Measurements from ENCODE around the gene TTN. TPM values are rescaled to one million over a fixed set of nuclear protein-coding genes. Genes with fewer than 3 reads are reported as not detected.

Gene TTN
- total and polyA plus RNA-seq, 4 donors: 0.98 to 4.5 (median 1.9) TPM

DNA sequence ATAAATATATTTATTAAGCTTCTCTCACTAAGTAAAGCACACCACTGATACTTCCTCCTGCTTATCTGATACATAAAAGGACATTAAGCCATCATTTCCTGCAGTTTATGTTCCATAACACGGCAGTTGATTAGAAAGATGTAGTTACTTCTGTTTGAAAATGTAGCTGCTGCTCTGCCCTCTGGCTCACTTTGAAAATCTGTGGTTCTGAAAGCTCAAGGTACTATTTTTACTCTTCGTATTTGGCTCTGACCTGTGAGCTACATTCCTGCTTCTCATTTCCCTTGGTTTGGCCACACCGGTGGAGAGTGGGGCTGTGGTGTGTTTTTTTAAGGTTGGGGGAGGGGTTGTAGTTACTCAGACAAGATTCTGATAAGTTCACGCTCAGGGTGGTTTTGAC, 12.8 kb upstream of the TTN start:
- Histone ChIP-seq H3K9me3 (ENCODE audit: control insufficient read depth, insufficient read depth, low read length) (no peaks in the 10 kb centered on the region), H3K36me3 (ENCODE audit: control insufficient read depth, insufficient read depth, low read length) (no peaks in the 10 kb centered on the region), H3K27ac (ENCODE audit: low read depth, low read length) (no peak overlapping the region), H3K27me3 (ENCODE audit: control insufficient read depth, insufficient read depth, low read length) (no peaks in the 10 kb centered on the region), H3K4me1 (ENCODE audit: control insufficient read depth, insufficient read depth, low read length) (no peaks in the 10 kb centered on the region), H3K4me3 (ENCODE audit: low read depth, low read length) (no peak overlapping the region)
- WGBS (ENCODE audit: insufficient coverage): 82% methylated on average over 2 of the region's 4 CpGs
- DNase-seq (ENCODE audit: low read depth in 4 of 6, low spot score in 6 of 6): peak in 1 of 6 donors; percentile 79

DNA sequence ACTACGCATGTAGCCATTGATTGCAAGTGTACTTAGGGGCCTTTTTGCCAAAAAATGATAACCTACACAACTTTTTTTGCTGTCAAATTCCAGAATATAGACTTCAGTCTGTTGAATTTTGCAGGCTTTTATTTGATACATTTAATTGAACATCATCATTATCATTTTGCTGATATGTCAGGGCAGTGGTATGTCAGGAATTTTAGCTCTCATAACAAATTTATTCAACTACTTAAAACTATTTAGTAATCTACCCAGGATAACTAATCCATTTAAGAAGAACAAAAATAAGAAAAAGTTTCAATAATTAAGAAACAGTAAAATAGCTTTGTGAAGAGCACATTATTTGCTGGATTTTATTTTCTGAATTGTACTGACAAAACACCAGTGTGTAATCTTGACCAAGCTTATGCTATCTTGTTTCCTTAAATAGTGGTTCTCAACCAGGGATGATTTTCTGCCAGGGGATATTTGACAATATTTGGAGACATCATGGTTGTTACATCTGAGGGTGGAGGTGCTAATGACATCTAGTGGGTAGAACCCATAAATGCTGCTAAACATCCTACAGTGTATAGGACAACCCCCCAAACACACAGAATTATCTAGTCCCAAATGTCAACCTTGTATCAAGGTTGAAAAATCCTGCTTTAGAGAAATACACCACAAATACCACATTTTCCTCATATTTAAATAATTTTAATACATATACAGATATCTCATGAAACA, 12.1 kb upstream of the TTN start:
- WGBS (ENCODE audit: insufficient coverage): no CpG with 5 or more reads among the region's 1 CpG

DNA sequence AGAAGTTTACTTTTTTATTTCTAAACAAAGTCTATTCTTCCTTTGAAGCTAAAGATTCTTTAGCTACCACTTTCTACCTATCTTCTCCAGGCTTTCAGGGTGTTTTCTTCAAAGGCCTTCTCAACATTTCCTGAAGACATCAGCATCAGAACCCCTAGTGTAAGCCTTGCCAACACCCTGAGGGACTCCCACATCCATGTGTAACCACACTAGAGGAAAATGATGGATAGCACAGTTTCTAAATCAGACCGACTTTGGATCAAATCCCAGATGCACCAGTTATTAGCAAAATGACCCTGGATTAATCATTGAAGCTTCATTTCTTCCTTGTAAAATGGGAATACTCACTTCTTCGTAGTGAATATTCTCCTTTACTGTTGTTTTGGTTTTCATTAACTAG, 4.7 kb upstream of the TTN start:
- no CpG with 5 or more reads among the region's 2 CpGs for WGBS (ENCODE audit: insufficient coverage)
- Histone ChIP-seq H3K27ac (ENCODE audit: low read depth, low read length) (no peak overlapping the region), H3K36me3 (ENCODE audit: control insufficient read depth, insufficient read depth, low read length) (no peaks in the 10 kb centered on the region), H3K9me3 (ENCODE audit: control insufficient read depth, insufficient read depth, low read length) (no peaks in the 10 kb centered on the region), H3K4me3 (ENCODE audit: low read depth, low read length) (no peak overlapping the region), H3K27me3 (ENCODE audit: control insufficient read depth, insufficient read depth, low read length) (no peaks in the 10 kb centered on the region), H3K4me1 (ENCODE audit: control insufficient read depth, insufficient read depth, low read length) (no peaks in the 10 kb centered on the region)
- no peak for DNase-seq (ENCODE audit: low read depth in 4 of 6, low spot score in 6 of 6)

More for the DNA sequence above, 12.1 kb upstream of the TTN start:
- Histone ChIP-seq H3K4me1 (ENCODE audit: control insufficient read depth, insufficient read depth, low read length) (no peaks in the 10 kb centered on the region), H3K4me3 (ENCODE audit: low read depth, low read length) (no peak overlapping the region), H3K9me3 (ENCODE audit: control insufficient read depth, insufficient read depth, low read length) (no peaks in the 10 kb centered on the region), H3K27me3 (ENCODE audit: control insufficient read depth, insufficient read depth, low read length) (no peaks in the 10 kb centered on the region), H3K27ac (ENCODE audit: low read depth, low read length) (no peak overlapping the region), H3K36me3 (ENCODE audit: control insufficient read depth, insufficient read depth, low read length) (no peaks in the 10 kb centered on the region)
- no peak for DNase-seq (ENCODE audit: low read depth in 4 of 6, low spot score in 6 of 6)

DNA sequence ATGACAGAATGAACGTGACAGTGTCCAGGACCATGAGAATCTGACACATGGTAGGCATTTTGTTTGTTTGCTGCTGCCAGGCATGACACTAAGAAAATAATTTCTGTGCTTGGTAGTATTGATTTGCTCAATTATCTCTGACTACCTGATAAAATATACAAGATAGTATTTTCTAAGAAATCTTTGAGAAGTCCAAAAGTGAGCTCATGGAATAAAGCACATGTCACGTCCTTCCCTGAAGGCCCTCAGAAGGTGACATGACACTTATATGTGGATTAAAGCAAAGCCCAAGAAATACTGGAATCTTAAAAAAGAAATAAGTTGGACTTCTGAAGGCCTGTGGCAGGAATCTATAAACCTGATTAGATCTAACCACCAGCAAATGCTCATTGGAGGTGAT, 3.8 kb upstream of the TTN start:
- Histone ChIP-seq H3K27me3 (ENCODE audit: control insufficient read depth, insufficient read depth, low read length) (no peaks in the 10 kb centered on the region), H3K9me3 (ENCODE audit: control insufficient read depth, insufficient read depth, low read length) (no peaks in the 10 kb centered on the region), H3K36me3 (ENCODE audit: control insufficient read depth, insufficient read depth, low read length) (no peaks in the 10 kb centered on the region), H3K27ac (ENCODE audit: low read depth, low read length) (no peak overlapping the region), H3K4me3 (ENCODE audit: low read depth, low read length) (no peak overlapping the region), H3K4me1 (ENCODE audit: control insufficient read depth, insufficient read depth, low read length) (no peaks in the 10 kb centered on the region)
- no peak for DNase-seq (ENCODE audit: low read depth in 4 of 6, low spot score in 6 of 6)
- 89% methylated on average over 1 of the region's 2 CpGs for WGBS (ENCODE audit: insufficient coverage)

DNA sequence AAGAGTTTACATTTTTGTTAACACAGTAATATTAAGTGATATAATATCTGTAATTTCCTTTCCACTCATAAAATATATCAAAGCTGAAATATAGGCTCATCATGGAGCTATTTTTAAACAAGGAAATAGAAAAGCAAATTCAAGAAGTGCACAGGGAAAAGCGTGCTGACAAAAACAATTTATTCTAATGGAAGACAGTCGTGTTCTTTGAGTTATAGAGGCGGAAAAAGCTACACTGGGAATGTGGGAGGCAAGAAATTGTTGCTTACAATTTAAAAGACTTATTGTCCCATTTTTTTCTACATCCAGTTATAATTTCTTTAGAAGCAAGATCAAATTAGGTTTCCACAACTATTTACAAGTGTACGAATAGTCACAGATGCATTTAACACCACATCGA, 3.2 kb upstream of the TTN start:
- Histone ChIP-seq H3K36me3 (ENCODE audit: control insufficient read depth, insufficient read depth, low read length) (no peaks in the 10 kb centered on the region), H3K9me3 (ENCODE audit: control insufficient read depth, insufficient read depth, low read length) (no peaks in the 10 kb centered on the region), H3K27ac (ENCODE audit: low read depth, low read length) (no peak overlapping the region), H3K27me3 (ENCODE audit: control insufficient read depth, insufficient read depth, low read length) (no peaks in the 10 kb centered on the region), H3K4me3 (ENCODE audit: low read depth, low read length) (no peak overlapping the region), H3K4me1 (ENCODE audit: control insufficient read depth, insufficient read depth, low read length) (no peaks in the 10 kb centered on the region)
- DNase-seq (ENCODE audit: low read depth in 4 of 6, low spot score in 6 of 6): peak in 1 of 6 donors; percentile 32
- 100% methylated on average over 1 of the region's 5 CpGs for WGBS (ENCODE audit: insufficient coverage)

DNA sequence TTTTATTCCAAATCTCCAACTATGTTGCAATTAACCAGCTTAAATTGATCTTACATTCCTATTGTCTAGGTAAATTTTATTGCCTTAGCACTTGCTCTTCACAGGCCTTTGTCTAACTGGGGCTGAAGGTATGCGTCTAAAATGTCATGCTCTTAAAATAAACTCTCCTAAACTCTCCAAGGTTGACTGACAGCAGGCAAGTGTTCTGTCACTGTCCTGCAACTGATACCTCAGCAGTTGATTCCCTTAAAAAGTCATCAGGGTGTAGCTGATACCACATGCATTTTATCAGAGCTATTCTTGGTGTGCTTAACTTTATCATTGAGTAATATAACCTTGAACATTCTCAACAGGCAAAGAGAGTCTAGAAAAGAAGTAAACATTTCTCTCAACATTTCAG, 680 bp downstream of the TTN start:
- H3K27ac ChIP-seq (ENCODE audit: low read depth, low read length): no peak overlapping the region
- WGBS (ENCODE audit: insufficient coverage): no CpG with 5 or more reads among the region's 1 CpG
- H3K9me3 ChIP-seq (ENCODE audit: control insufficient read depth, insufficient read depth, low read length): no peaks in the 10 kb centered on the region
- DNase-seq (ENCODE audit: low read depth in 4 of 6, low spot score in 6 of 6): no peak
- H3K4me3 ChIP-seq (ENCODE audit: low read depth, low read length): no peak overlapping the region
- H3K27me3 ChIP-seq (ENCODE audit: control insufficient read depth, insufficient read depth, low read length): no peaks in the 10 kb centered on the region
- H3K36me3 ChIP-seq (ENCODE audit: control insufficient read depth, insufficient read depth, low read length): no peaks in the 10 kb centered on the region
- H3K4me1 ChIP-seq (ENCODE audit: control insufficient read depth, insufficient read depth, low read length): no peaks in the 10 kb centered on the region

DNA sequence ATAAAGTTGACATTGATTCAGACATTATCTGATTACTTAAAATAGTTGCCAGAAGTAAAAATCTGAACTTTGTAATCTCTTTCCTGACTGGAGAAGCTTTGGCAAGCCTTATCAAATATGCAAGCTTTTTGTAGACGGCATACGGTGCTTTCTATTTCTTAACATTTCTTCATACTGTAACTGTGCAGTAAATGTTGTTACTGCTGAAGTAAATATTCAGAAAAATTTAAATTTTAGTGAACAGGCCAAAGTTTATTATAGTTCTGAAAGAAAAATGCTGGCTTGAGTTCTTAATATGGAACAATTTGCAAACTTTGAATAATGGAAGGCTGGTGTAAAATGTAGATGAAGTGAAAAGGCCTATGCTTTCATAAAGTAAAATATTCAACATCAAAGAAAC, 1.8 kb downstream of the TTN start:
- no CpG with 5 or more reads among the region's 2 CpGs for WGBS (ENCODE audit: insufficient coverage)
- Histone ChIP-seq H3K36me3 (ENCODE audit: control insufficient read depth, insufficient read depth, low read length) (no peaks in the 10 kb centered on the region), H3K27ac (ENCODE audit: low read depth, low read length) (no peak overlapping the region), H3K9me3 (ENCODE audit: control insufficient read depth, insufficient read depth, low read length) (no peaks in the 10 kb centered on the region), H3K4me1 (ENCODE audit: control insufficient read depth, insufficient read depth, low read length) (no peaks in the 10 kb centered on the region), H3K27me3 (ENCODE audit: control insufficient read depth, insufficient read depth, low read length) (no peaks in the 10 kb centered on the region), H3K4me3 (ENCODE audit: low read depth, low read length) (no peak overlapping the region)
- DNase-seq (ENCODE audit: low read depth in 4 of 6, low spot score in 6 of 6): peak in 1 of 6 donors; percentile 53

DNA sequence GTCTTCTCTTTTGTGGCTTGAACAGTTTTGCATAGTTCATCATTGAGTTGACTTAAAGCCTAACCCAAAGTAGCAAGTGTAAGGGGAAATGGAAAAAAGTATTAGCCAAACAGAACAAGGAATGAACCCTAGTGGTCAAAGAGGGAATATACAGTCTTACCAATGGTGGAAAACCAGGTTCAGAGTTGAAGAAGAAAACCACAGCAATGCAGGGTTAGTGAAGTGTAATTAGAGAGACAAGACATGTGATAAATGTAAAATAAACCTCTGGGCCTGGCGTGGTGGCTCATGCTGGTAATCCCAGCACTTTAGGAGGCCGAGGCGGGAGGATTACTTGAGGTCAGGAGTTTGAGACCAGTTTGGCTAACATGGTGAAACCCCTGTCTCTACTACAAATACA, 2.4 kb downstream of the TTN start:
- Histone ChIP-seq H3K4me3 (ENCODE audit: low read depth, low read length) (no peak overlapping the region), H3K9me3 (ENCODE audit: control insufficient read depth, insufficient read depth, low read length) (no peaks in the 10 kb centered on the region), H3K27me3 (ENCODE audit: control insufficient read depth, insufficient read depth, low read length) (no peaks in the 10 kb centered on the region), H3K27ac (ENCODE audit: low read depth, low read length) (no peak overlapping the region), H3K4me1 (ENCODE audit: control insufficient read depth, insufficient read depth, low read length) (no peaks in the 10 kb centered on the region), H3K36me3 (ENCODE audit: control insufficient read depth, insufficient read depth, low read length) (no peaks in the 10 kb centered on the region)
- 73% methylated on average over 1 of the region's 3 CpGs for WGBS (ENCODE audit: insufficient coverage)
- DNase-seq (ENCODE audit: low read depth in 4 of 6, low spot score in 6 of 6): no peak

DNA sequence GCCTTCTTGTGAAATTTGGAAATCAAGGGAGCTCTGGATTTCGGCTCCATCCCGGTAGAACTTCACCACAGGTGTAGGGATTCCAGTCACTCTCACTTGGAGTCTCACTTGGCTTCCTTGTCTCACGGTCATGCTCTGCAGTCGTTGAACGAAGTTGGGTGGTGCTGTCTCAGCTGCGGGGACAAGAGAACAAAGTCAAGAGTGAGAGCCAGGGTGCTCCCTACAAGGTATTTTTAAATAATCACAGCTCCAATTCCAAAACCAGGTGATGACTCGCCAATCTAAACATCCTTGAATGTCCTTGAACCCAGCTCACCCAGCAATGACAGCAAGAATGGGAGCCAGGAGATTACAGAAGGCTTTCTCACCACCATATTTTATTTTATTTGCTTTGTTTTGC, 6.7 kb downstream of the TTN start:
- no peak overlapping the region for H3K27ac ChIP-seq (ENCODE audit: low read depth, low read length)
- no peak overlapping the region for H3K4me3 ChIP-seq (ENCODE audit: low read depth, low read length)
- no peak for DNase-seq (ENCODE audit: low read depth in 4 of 6, low spot score in 6 of 6)

DNA sequence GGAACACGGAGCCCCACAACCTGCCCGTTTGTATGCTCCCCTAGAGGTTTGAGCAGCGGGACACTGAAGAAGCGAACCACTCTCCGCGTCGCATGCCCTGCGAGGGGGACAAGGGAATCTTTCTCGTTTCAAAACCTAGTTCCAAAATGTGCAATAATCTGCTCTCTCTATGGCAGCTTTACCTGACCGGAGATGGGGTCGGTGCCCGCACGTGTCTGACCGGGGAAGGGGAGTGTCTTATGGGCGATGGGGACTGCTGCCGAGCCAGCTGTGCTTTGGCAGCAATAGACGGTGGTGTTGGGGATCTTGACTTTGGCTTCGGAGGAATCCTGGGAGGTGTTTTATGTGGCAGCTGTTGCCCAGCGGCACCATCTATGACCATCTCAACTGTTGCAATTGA, 7.9 kb downstream of the TTN start:
- 96% methylated on average over 14 of the region's 19 CpGs for WGBS (ENCODE audit: insufficient coverage)
- Histone ChIP-seq H3K4me3 (ENCODE audit: low read depth, low read length) (no peak overlapping the region), H3K27me3 (ENCODE audit: control insufficient read depth, insufficient read depth, low read length) (no peaks in the 10 kb centered on the region), H3K9me3 (ENCODE audit: control insufficient read depth, insufficient read depth, low read length) (no peaks in the 10 kb centered on the region), H3K4me1 (ENCODE audit: control insufficient read depth, insufficient read depth, low read length) (no peaks in the 10 kb centered on the region), H3K36me3 (ENCODE audit: control insufficient read depth, insufficient read depth, low read length) (no peaks in the 10 kb centered on the region), H3K27ac (ENCODE audit: low read depth, low read length) (no peak overlapping the region)
- no peak for DNase-seq (ENCODE audit: low read depth in 4 of 6, low spot score in 6 of 6)

More for the DNA sequence above, 6.7 kb downstream of the TTN start:
- no peaks in the 10 kb centered on the region for H3K36me3 ChIP-seq (ENCODE audit: control insufficient read depth, insufficient read depth, low read length)
- H3K4me1 ChIP-seq (ENCODE audit: control insufficient read depth, insufficient read depth, low read length): no peaks in the 10 kb centered on the region
- no peaks in the 10 kb centered on the region for H3K9me3 ChIP-seq (ENCODE audit: control insufficient read depth, insufficient read depth, low read length)
- no peaks in the 10 kb centered on the region for H3K27me3 ChIP-seq (ENCODE audit: control insufficient read depth, insufficient read depth, low read length)
- WGBS (ENCODE audit: insufficient coverage): 96% methylated on average over 5 of the region's 7 CpGs
